Iris pigment epithelial cell (primary cell): ENCODE measurements around the gene ABCC6.
"Not testable (repeated sequence)": the region's sequence is repeated elsewhere in the genome, so short reads cannot be mapped to it uniquely, and the experiment has no call there.

Experiments used
- DNase-seq: peaks from one replicate; pipeline ENCODE4 v3.0.0-alpha.2; 2011; ENCODE audit warnings: low read depth

ABCC6 gene

GRCh38 chr16:16161319-16161718 lies 62.0 kb downstream of the ABCC6 start:
- no peak for DNase-seq

GRCh38 chr16:16159662-16160061 lies 63.6 kb downstream of the ABCC6 start:
- DNase-seq = no peak

GRCh38 chr16:16158741-16159374 lies 64.4 kb downstream of the ABCC6 start:
- DNase-seq = peak; percentile 24

GRCh38 chr16:16158082-16158658 lies 65.1 kb downstream of the ABCC6 start:
- no peak for DNase-seq

- DNase-seq = no peak
These were observed 66.1 kb downstream of the ABCC6 start for GRCh38 chr16:16157166-16157565.

- no peak for DNase-seq
These were observed 68.1 kb downstream of the ABCC6 start for GRCh38 chr16:16155234-16155633.

GRCh38 chr16:16154281-16154951 lies 68.9 kb downstream of the ABCC6 start:
- DNase-seq = no peak

- not testable (repeated sequence) for DNase-seq
These were observed 70.3 kb downstream of the ABCC6 start for GRCh38 chr16:16153000-16153399.

GRCh38 chr16:16151315-16151714 lies 72.0 kb downstream of the ABCC6 start:
- DNase-seq = peak; percentile 37

GRCh38 chr16:16150878-16151152 lies 72.5 kb downstream of the ABCC6 start:
- no peak for DNase-seq

GRCh38 chr16:16150117-16150877 lies 73.0 kb downstream of the ABCC6 start:
- no peak for DNase-seq

GRCh38 chr16:16149710-16150116 lies 73.6 kb downstream of the ABCC6 start:
- no peak for DNase-seq

- no peak for DNase-seq
These were observed 74.5 kb downstream of the ABCC6 start for GRCh38 chr16:16148755-16149154.

GRCh38 chr16:16148000-16148599 lies 75.2 kb downstream of the ABCC6 start:
- not testable (repeated sequence) for DNase-seq

- DNase-seq = no peak
These were observed 75.8 kb downstream of the ABCC6 start for GRCh38 chr16:16147316-16147999.

GRCh38 chr16:16146380-16147315 lies 76.6 kb downstream of the ABCC6 start:
- DNase-seq = no peak

GRCh38 chr16:16145286-16145685 lies 78.0 kb downstream of the ABCC6 start:
- no peak for DNase-seq

GRCh38 chr16:16144416-16144815 lies 78.9 kb downstream of the ABCC6 start:
- no peak for DNase-seq

GRCh38 chr16:16143931-16144330 lies 79.4 kb downstream of the ABCC6 start:
- DNase-seq = no peak

- no peak for DNase-seq
These were observed 80.1 kb downstream of the ABCC6 start for GRCh38 chr16:16143038-16143763.
